ENCODE data around the gene HNF4A. TPM values are rescaled to one million over a fixed set of nuclear protein-coding genes. Genes with fewer than 3 reads are reported as not detected.
A peak's percentile ranks its signal among the peaks of the same experiment; 100 is the strongest.

HNF4A gene
- total and polyA plus RNA-seq, 2 of the 13 experiments (the other 11 are each of a cell fraction or from before 2014, with no cell fraction given): 80.9 to 169 TPM

- peak; percentile 94 for TF ChIP-seq AHDC1 (CRISPR knock-in tag; IDR thresholded peaks at IDR 0.05; ENCODE audit: borderline replicate concordance)
- TF ChIP-seq ZNF768 (CRISPR knock-in tag; IDR thresholded peaks at IDR 0.05): peak; percentile 58; the same call in 1 of the 2 replicates
- TF ChIP-seq PRDM15 (CRISPR knock-in tag; IDR thresholded peaks at IDR 0.05): no peak
- peak; percentile 31 for TF ChIP-seq KDM2A (CRISPR knock-in tag; IDR thresholded peaks at IDR 0.05; ENCODE audit: borderline replicate concordance, low read depth)
- TF ChIP-seq ZNF652 (CRISPR knock-in tag; IDR thresholded peaks at IDR 0.05; ENCODE audit: borderline replicate concordance, low read depth): peak; percentile 21; the same call in 1 of the 2 replicates
- TF ChIP-seq ZSCAN29 (CRISPR knock-in tag; conservative IDR thresholded peaks at IDR 0.05): peak; percentile 91; the same call in 1 of the 2 replicates
- TF ChIP-seq PTBP1 (IDR thresholded peaks at IDR 0.05; ENCODE audit: low read depth, low read length, poor library complexity, severe bottlenecking): no peak
- no peak for TF ChIP-seq TAF15 (IDR thresholded peaks at IDR 0.05; ENCODE audit: low read depth, low read length, poor library complexity, severe bottlenecking)
- TF ChIP-seq ZNF543 (CRISPR knock-in tag; IDR thresholded peaks at IDR 0.05): peak; percentile 80; the same call in 1 of the 2 replicates
- peak; percentile 86 for TF ChIP-seq THAP11 (CRISPR knock-in tag; IDR thresholded peaks at IDR 0.05)
- TF ChIP-seq PHF21A (CRISPR knock-in tag; IDR thresholded peaks at IDR 0.05): peak; percentile 95
- no peak for TF ChIP-seq XBP1 (CRISPR knock-in tag; IDR thresholded peaks at IDR 0.05)
- TF ChIP-seq CC2D1A (CRISPR knock-in tag; IDR thresholded peaks at IDR 0.05): no peak
- TF ChIP-seq BCL3 (CRISPR knock-in tag; IDR thresholded peaks at IDR 0.05): peak; percentile 76; the same call in 1 of the 2 replicates
- TF ChIP-seq ZNF230 (CRISPR knock-in tag; IDR thresholded peaks at IDR 0.05): peak; percentile 15; the same call in 1 of the 2 replicates
- peak; percentile 94 for TF ChIP-seq ISL2 (CRISPR knock-in tag; IDR thresholded peaks at IDR 0.05)
- TF ChIP-seq SP140L (CRISPR knock-in tag; IDR thresholded peaks at IDR 0.05; ENCODE audit: borderline replicate concordance): 0 out of 2 replicates have a peak, but pooled peaks have one; percentile 86
These were observed 72.9 kb downstream of the HNF4A start (continued) for GRCh38 chr20:44428174-44429016.
